GM12878 (cell line): ENCODE results near the gene PAX2. TPM values are rescaled to one million over a fixed set of nuclear protein-coding genes. Genes with fewer than 3 reads are reported as not detected.

Experiments
- ATAC-seq: fragments of 200-7000 bp; cut with Tn5 transposase; 3 replicates; pipeline ENCODE4 v1.9.1; 2020; ENCODE audit warnings: mild to moderate bottlenecking, moderate library complexity
- BruUV-seq: library from RNA; stranded (reverse); fragments of 400-500 nt; replicated peaks from 2 replicates; lab custom pipeline; 2021; lab: Mats Ljungman, UMichigan
- CTCF ChIA-PET: fragments of 300-600 bp; sonication (Branson Sonifier 250); formaldehyde crosslinking; extraction: SDS; loops from one replicate; lab custom pipeline; 2021; ENCODE audit warnings: inconsistent platforms; lab: Yijun Ruan, JAX
- POLR2A ChIA-PET: fragments of 350-600 bp; formaldehyde crosslinking; extraction: SDS; loops from one replicate; lab custom pipeline; 2021; ENCODE audit warnings: inconsistent platforms; lab: Charles Lee
- RAD21 ChIA-PET: fragments of 300-600 bp; sonication (Branson Sonifier 250); formaldehyde crosslinking; loops from one replicate; lab custom pipeline; 2023; ENCODE audit warnings: antibody characterized with exemption; ENCODE audit not compliant: unreplicated experiment; lab: Charles Lee
- SMC1A ChIA-PET: fragments of 300-600 bp; sonication (Branson Sonifier 250); formaldehyde crosslinking; loops from one replicate; lab custom pipeline; 2023; ENCODE audit not compliant: unreplicated experiment, uncharacterized antibody; lab: Charles Lee
- DNase-seq: peaks from one replicate; pipeline ENCODE4 v3.0.0-alpha.2; 2011; ENCODE audit warnings: low read depth, low spot score
- FAIRE-seq: peaks from 3 replicates; lab custom pipeline; 2011; peaks lifted over from hg19 to GRCh38; lab: Jason Lieb, UNC
- H2AFZ ChIP-seq: 2 replicates; pipeline ENCODE4 v1.6.0; 2011; ENCODE audit warnings: low read depth, low read length, control low read depth; ENCODE audit not compliant: control insufficient read depth
- H3K27ac ChIP-seq: 2 replicates; pipeline ENCODE4 v1.5.1; 2011; ENCODE audit warnings: control low read depth; ENCODE audit not compliant: control insufficient read depth, insufficient read depth
- H3K27me3 ChIP-seq, 2 experiments: replicated peaks in 1 of 2; 2 replicates each; pipeline versions ENCODE4 v1.6.0 to v1.6.1; 2011; ENCODE audit warnings: low read length in 1 of 2; ENCODE audit not compliant: control insufficient read depth in 2 of 2, insufficient read depth in 2 of 2
- H3K36me3 ChIP-seq, 2 experiments: 2 replicates each; pipeline ENCODE4 v1.5.1; 2011; ENCODE audit warnings: low read length in 1 of 2; ENCODE audit not compliant: control insufficient read depth in 2 of 2, insufficient read depth in 2 of 2
- H3K4me1 ChIP-seq: 2 replicates; pipeline ENCODE4 v1.6.1; 2011; ENCODE audit warnings: mild to moderate bottlenecking, low read length, moderate library complexity, mixed read lengths; ENCODE audit not compliant: control insufficient read depth, insufficient read depth
- H3K4me2 ChIP-seq: 2 replicates; pipeline ENCODE4 v1.6.0; 2011; ENCODE audit warnings: control low read depth; ENCODE audit not compliant: control insufficient read depth, insufficient read depth
- H3K4me3 ChIP-seq: fragments of 200-600 bp; sonication (generic); 2 replicates; pipeline ENCODE4 v1.5.1; 2016
- H3K79me2 ChIP-seq: 2 replicates; pipeline ENCODE4 v1.6.0; 2011; ENCODE audit warnings: low read length; ENCODE audit not compliant: control insufficient read depth, insufficient read depth
- H3K9ac ChIP-seq: 2 replicates; pipeline ENCODE4 v1.8.0; 2011; ENCODE audit warnings: low read length, control low read depth, mixed read lengths; ENCODE audit not compliant: control insufficient read depth, insufficient read depth
- H3K9me3 ChIP-seq: replicated peaks from 3 replicates; pipeline ENCODE4 v1.5.1; 2011; ENCODE audit warnings: mild to moderate bottlenecking, low read length; ENCODE audit not compliant: control insufficient read depth, insufficient read depth
- H4K20me1 ChIP-seq: 2 replicates; pipeline ENCODE4 v1.6.0; 2011; ENCODE audit not compliant: control insufficient read depth, insufficient read depth
- BCL11A ChIP-seq: IDR thresholded peaks from 2 replicates; pipeline ENCODE4 v1.6.1; 2011; ENCODE audit warnings: low read depth, low read length
- BCL3 ChIP-seq: IDR thresholded peaks from 2 replicates; pipeline ENCODE4 v1.6.1; 2011; ENCODE audit warnings: borderline replicate concordance, low read depth, mild to moderate bottlenecking, moderate library complexity, low read length; ENCODE audit not compliant: insufficient read depth, poor library complexity, severe bottlenecking
- BMI1 ChIP-seq: fragments of 450-650 bp; IDR thresholded peaks from 2 replicates; pipeline ENCODE4 v1.6.1; 2016; ENCODE audit warnings: mild to moderate bottlenecking, moderate library complexity, borderline replicate concordance
- CEBPZ ChIP-seq: fragments of 150-350 bp; IDR thresholded peaks from 2 replicates; pipeline ENCODE4 v1.6.1; 2016; ENCODE audit warnings: low read depth, low read length
- EGR1 ChIP-seq, 2 experiments: IDR thresholded peaks; 1 replicate in 1 of 2; 2 replicates in 1 of 2; pipeline ENCODE4 v1.6.1; 2011 to 2012; ENCODE audit warnings: low read depth in 2 of 2, low read length in 2 of 2, borderline replicate concordance in 1 of 2, mild to moderate bottlenecking in 1 of 2, moderate library complexity in 1 of 2
- HDAC2 ChIP-seq: fragments of 200-600 bp; sonication (generic); IDR thresholded peaks from 2 replicates; pipeline ENCODE4 v1.6.1; 2017
- IKZF1 ChIP-seq: fragments of 450-650 bp; conservative IDR thresholded peaks from 2 replicates; pipeline ENCODE4 v1.6.1; 2017; ENCODE audit warnings: antibody characterized with exemption, mild to moderate bottlenecking
- KDM1A ChIP-seq: fragments of 200-600 bp; sonication (generic); IDR thresholded peaks from 2 replicates; pipeline ENCODE4 v1.6.1; 2016; ENCODE audit warnings: borderline replicate concordance
- SMARCA5 ChIP-seq: fragments of 450-650 bp; IDR thresholded peaks from 2 replicates; pipeline ENCODE4 v1.6.1; 2017; ENCODE audit warnings: mild to moderate bottlenecking
- SREBF2 ChIP-seq: IDR thresholded peaks from 2 replicates; pipeline ENCODE4 v1.6.1; 2012; ENCODE audit warnings: mild to moderate bottlenecking, low read length
- TCF12 ChIP-seq: IDR thresholded peaks from 2 replicates; pipeline ENCODE4 v1.6.1; 2011; ENCODE audit warnings: low read depth, mild to moderate bottlenecking, low read length
- WGBS: methylation state at CpG from one replicate; pipeline ENCODE4 v1.1.6; 2016; ENCODE audit warnings: low lambda C conversion rate; ENCODE audit not compliant: insufficient replicate concordance, insufficient coverage; ENCODE audit errors: missing lambda C conversion rate; 5-methylcytosine and 5-hydroxymethylcytosine counted together
- in situ Hi-C: fragments of 300-500 bp; cut with MboI; formaldehyde crosslinking; loops from 9 replicates; pipeline ENCODE4 v1.14.3; 2018; ENCODE audit warnings: mixed read lengths
- intact Hi-C: fragments of 100-400 bp; cut with micrococcal nuclease; formaldehyde crosslinking; loops from one replicate; pipeline ENCODE4 v1.14.2; 2022; ENCODE audit not compliant: unreplicated experiment
- polyA plus RNA-seq, 11 experiments: library from polyadenylated mRNA; depleted of rRNA in 4 of 11; unstranded in 6 of 11; stranded (reverse) in 5 of 11; fragments of >200 nt; fragmentation: Nextera tagmentation in 4 of 11; fragmentation: Illumina TruSeq in 1 of 11; extraction: Ambion mirVana in 4 of 11; extraction: Trizol in 1 of 11; gene quantifications; 1 replicate in 1 of 11; 2 replicates in 10 of 11; pipeline versions ENCODE4 v1.2.1 to v1.2.3, GENCODE V29; 2011 to 2016; ENCODE audit warnings: inconsistent platforms in 2 of 11, missing spikeins in 2 of 11, low read depth in 1 of 11
- total RNA-seq, 4 experiments: library from RNA; depleted of rRNA in 3 of 4; stranded (reverse); fragments of >200 nt in 3 of 4; fragmentation: Illumina TruSeq in 1 of 4; extraction: Trizol in 1 of 4; gene quantifications; 2 replicates each; pipeline versions ENCODE4 v1.2.1 to v1.2.3, GENCODE V29; 2013 to 2021
- TF ChIP-seq, protein P1 (sequence below): IDR thresholded peaks from 2 replicates; pipeline ENCODE4 v1.6.1; 2012; ENCODE audit warnings: low read depth, low read length, improper control_type of control experiment

Gene PAX2
- total and polyA plus RNA-seq, 10 of the 15 experiments (the other 5 are each of a cell fraction or from before 2014, with no cell fraction given): not detected

GRCh38 chr10:100874702-100875483 is 129.5 kb downstream of the PAX2 start (continued):
- TF ChIP-seq HDAC2 (no peak), SREBF2 (no peak), KDM1A (no peak), IKZF1 (no peak), EGR1 (IDR thresholded peaks at IDR 0.05; ENCODE audit: borderline replicate concordance in 1 of 2, low read depth in 2 of 2, low read length in 2 of 2) (no peak), TCF12 (no peak), BCL11A (no peak)
- TF ChIP-seq, protein P1, sequence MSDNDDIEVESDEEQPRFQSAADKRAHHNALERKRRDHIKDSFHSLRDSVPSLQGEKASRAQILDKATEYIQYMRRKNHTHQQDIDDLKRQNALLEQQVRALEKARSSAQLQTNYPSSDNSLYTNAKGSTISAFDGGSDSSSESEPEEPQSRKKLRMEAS: no peak
- TF ChIP-seq, all 136 proteins: peak for 0

DNA sequence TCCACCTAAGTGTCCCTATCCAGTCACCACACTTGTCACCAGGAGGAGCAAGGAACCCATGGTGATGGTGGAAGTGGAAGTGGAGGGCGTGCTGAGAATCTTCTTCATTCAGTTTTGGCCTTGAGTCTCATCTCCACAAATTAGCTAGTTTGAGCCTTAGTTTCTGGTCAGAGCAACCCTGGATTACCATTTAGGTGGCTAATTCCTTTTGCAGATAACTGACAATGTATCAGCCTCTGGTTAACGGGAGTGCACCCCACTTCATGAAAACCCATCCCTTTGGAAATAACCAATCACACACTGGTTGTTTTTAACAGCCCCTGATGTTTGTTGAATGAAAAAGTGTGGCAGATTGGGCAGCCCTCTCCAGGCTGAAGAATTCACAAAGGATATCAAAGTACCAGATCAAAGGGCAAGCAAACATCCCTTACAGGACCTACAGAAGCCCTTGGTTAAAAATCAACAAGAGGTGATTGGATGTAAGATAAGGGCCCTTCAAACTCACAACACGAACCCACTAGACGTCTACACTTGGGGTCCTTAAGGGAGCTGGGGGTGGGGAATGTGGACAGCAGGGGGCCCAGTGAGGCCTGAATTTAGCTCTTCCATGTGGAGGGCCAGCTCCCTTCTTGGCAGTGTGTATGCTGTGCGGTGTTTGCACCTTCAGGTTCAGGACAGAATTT is 130.2 kb downstream of the PAX2 start:
- CTCF ChIA-PET: interaction anchor here (0.8 to 1.4 kb wide), 3 partner anchors 13 to 131 kb away, joined by 3 to 7 read pairs (median 4); no protein-coding TSS in a partner anchor
- POLR2A ChIA-PET: no interaction called here

More for the DNA sequence above, 130.2 kb downstream of the PAX2 start:
- WGBS: 15% methylated on average over 5 of the region's 5 CpGs
- H4K20me1 ChIP-seq: no peaks in the 10 kb centered on the region
- no peak overlapping the region for H3K9ac ChIP-seq
- H3K4me1 ChIP-seq: no peaks in the 10 kb centered on the region
- no peak overlapping the region for H3K4me2 ChIP-seq
- in situ Hi-C loops: no loop called here
- ChIA-PET RAD21 (interaction anchor here (1.0 to 1.5 kb wide), 2 partner anchors 19 to 38 kb away, joined by 3 read pairs; no protein-coding TSS in a partner anchor), SMC1A (interaction anchor here (1.8 kb wide), 1 partner anchor 13 kb away, joined by 5 read pairs; no protein-coding TSS in a partner anchor)
- TF ChIP-seq BCL3: no peak
- TF ChIP-seq SMARCA5: no peak
- TF ChIP-seq BMI1: no peak
- no peak for TF ChIP-seq CEBPZ
- H2AFZ ChIP-seq: no peak overlapping the region
- no peak overlapping the region for H3K4me3 ChIP-seq
- FAIRE-seq (no peak), DNase-seq (no peak), ATAC-seq (no peak)
- H3K27me3 ChIP-seq: no peaks in the 10 kb centered on the region; a peak in 1 of 4 replicates
- H3K27ac ChIP-seq: no peak overlapping the region
- intact Hi-C loops: loop anchor here (5.0 to 10.0 kb wide), 3 partner anchors 131 to 538 kb away; partner anchors contain the start of gene PAX2
- no TSS peak for BruUV-seq
- H3K9me3 ChIP-seq: no peaks in the 10 kb centered on the region
- no peaks in the 10 kb centered on the region for H3K79me2 ChIP-seq
- no peaks in the 10 kb centered on the region for H3K36me3 ChIP-seq
